ENCODE results near the gene KLHL40. TPM values are rescaled to one million over a fixed set of nuclear protein-coding genes. Genes with fewer than 3 reads are reported as not detected.

KLHL40 gene
- total and polyA plus RNA-seq, 4 donors = 0.05 TPM; not detected in 3

DNA sequence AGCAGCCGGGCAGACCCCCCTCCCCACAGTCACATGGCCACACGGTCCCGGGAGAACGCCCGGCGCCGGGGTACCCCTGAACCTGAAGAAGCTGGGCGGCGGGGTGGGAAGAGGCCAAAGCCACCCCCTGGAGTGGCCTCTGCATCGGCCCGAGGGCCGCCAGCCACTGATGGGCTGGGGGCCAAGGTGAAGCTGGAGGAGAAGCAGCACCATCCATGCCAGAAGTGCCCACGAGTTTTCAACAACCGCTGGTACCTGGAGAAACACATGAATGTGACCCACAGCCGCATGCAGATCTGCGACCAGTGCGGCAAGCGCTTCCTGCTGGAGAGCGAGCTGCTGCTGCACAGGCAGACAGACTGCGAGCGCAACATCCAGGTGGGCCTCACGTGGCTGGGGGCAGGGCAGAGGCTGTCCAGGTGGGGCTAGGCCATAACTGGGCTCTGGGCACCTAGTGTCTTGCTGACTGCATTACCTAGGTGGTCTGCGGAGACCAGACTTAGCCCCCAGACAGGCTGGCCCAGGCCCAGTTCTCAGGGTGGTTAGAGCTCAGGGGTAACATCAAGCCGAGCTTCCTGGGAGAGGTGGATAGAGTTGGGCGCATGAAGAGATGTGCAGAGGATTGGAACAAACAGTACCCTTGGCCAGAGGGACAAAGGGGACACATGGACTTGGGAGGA lies 25.7 kb upstream of the KLHL40 start:
- TF ChIP-seq CTCF (IDR thresholded peaks at IDR 0.05; ENCODE audit: control extremely low read depth, extremely low read depth) = no peak
- no peaks in the 10 kb centered on the region for H3K9me3 ChIP-seq (ENCODE audit: control insufficient read depth in 4 of 4, insufficient read depth in 3 of 4, low read length in 3 of 4)
- peaks cover 0 to 10% (median 6%) of the 10 kb centered on the region in 5 donors for H3K4me1 ChIP-seq (ENCODE audit: control insufficient read depth in 5 of 5, insufficient read depth in 5 of 5, low read length in 5 of 5)
- no peaks in the 10 kb centered on the region for H3K27me3 ChIP-seq (ENCODE audit: control insufficient read depth in 3 of 3, insufficient read depth in 3 of 3, low read length in 2 of 3)
- H3K9ac ChIP-seq (ENCODE audit: insufficient read depth in 1 of 2, low read length in 2 of 2) = no peak overlapping the region
- peaks cover 0 to 17% (median 0%) of the 10 kb centered on the region in 4 donors for H3K36me3 ChIP-seq (ENCODE audit: control insufficient read depth in 4 of 4, insufficient read depth in 4 of 4, low read length in 4 of 4)
- H3K4me3 ChIP-seq = no peak overlapping the region
- WGBS, 2 donors = 85 to 89% methylated on average over 25 of the region's 25 CpGs
- DNase-seq = no peak
- peak overlapping the region in 1 of 2 donors; percentile 65 for H3K27ac ChIP-seq (ENCODE audit: low read depth in 1 of 2, low read length in 1 of 2)
- no peak for ATAC-seq (ENCODE audit: insufficient read depth, low FRiP score)

- DNase-seq = no peak
- no peaks in the 10 kb centered on the region for H3K27me3 ChIP-seq (ENCODE audit: control insufficient read depth in 3 of 3, insufficient read depth in 3 of 3, low read length in 2 of 3)
- 65 to 86% methylated on average over 6 of the region's 6 CpGs for WGBS, 2 donors
- no peak for TF ChIP-seq CTCF (IDR thresholded peaks at IDR 0.05; ENCODE audit: control extremely low read depth, extremely low read depth)
- H3K36me3 ChIP-seq (ENCODE audit: control insufficient read depth in 4 of 4, insufficient read depth in 4 of 4, low read length in 4 of 4) = peaks cover 0 to 17% (median 0%) of the 10 kb centered on the region in 4 donors
- ATAC-seq (ENCODE audit: insufficient read depth, low FRiP score) = no peak
- H3K4me1 ChIP-seq (ENCODE audit: control insufficient read depth in 5 of 5, insufficient read depth in 5 of 5, low read length in 5 of 5) = peaks cover 0 to 6% (median 3%) of the 10 kb centered on the region in 5 donors
- no peak overlapping the region for H3K9ac ChIP-seq (ENCODE audit: insufficient read depth in 1 of 2, low read length in 2 of 2)
- no peaks in the 10 kb centered on the region for H3K9me3 ChIP-seq (ENCODE audit: control insufficient read depth in 4 of 4, insufficient read depth in 3 of 4, low read length in 3 of 4)
- peak overlapping the region in 1 of 2 donors; percentile 65 for H3K27ac ChIP-seq (ENCODE audit: low read depth in 1 of 2, low read length in 1 of 2)
- no peak overlapping the region for H3K4me3 ChIP-seq
Observed at GRCh38 chr3:42660131-42660715, 25.1 kb upstream of the KLHL40 start.

GRCh38 chr3:42660898-42661297 lies 24.4 kb upstream of the KLHL40 start:
- DNase-seq = no peak
- Histone ChIP-seq H3K27ac (ENCODE audit: low read depth in 1 of 2, low read length in 1 of 2) (peak overlapping the region in 1 of 2 donors; percentile 65), H3K27me3 (ENCODE audit: control insufficient read depth in 3 of 3, insufficient read depth in 3 of 3, low read length in 2 of 3) (no peaks in the 10 kb centered on the region), H3K36me3 (ENCODE audit: control insufficient read depth in 4 of 4, insufficient read depth in 4 of 4, low read length in 4 of 4) (peaks cover 0 to 17% (median 0%) of the 10 kb centered on the region in 4 donors), H3K4me1 (ENCODE audit: control insufficient read depth in 5 of 5, insufficient read depth in 5 of 5, low read length in 5 of 5) (peaks cover 0 to 4% (median 0%) of the 10 kb centered on the region in 5 donors), H3K9me3 (ENCODE audit: control insufficient read depth in 4 of 4, insufficient read depth in 3 of 4, low read length in 3 of 4) (no peaks in the 10 kb centered on the region), H3K4me3 (no peak overlapping the region), H3K9ac (ENCODE audit: insufficient read depth in 1 of 2, low read length in 2 of 2) (no peak overlapping the region)
- no peak for ATAC-seq (ENCODE audit: insufficient read depth, low FRiP score)
- TF ChIP-seq CTCF (IDR thresholded peaks at IDR 0.05; ENCODE audit: control extremely low read depth, extremely low read depth) = no peak
- 81 to 87% methylated on average over 4 of the region's 4 CpGs for WGBS, 2 donors
